Measurements from ENCODE around the gene SPR.

Gene SPR

GRCh38 chr2:72933207-72933606 is 46.0 kb downstream of the SPR start:
- DNase-seq = no peak

- DNase-seq = no peak
Measured at GRCh38 chr2:72933646-72934151, 46.5 kb downstream of the SPR start.

DNA sequence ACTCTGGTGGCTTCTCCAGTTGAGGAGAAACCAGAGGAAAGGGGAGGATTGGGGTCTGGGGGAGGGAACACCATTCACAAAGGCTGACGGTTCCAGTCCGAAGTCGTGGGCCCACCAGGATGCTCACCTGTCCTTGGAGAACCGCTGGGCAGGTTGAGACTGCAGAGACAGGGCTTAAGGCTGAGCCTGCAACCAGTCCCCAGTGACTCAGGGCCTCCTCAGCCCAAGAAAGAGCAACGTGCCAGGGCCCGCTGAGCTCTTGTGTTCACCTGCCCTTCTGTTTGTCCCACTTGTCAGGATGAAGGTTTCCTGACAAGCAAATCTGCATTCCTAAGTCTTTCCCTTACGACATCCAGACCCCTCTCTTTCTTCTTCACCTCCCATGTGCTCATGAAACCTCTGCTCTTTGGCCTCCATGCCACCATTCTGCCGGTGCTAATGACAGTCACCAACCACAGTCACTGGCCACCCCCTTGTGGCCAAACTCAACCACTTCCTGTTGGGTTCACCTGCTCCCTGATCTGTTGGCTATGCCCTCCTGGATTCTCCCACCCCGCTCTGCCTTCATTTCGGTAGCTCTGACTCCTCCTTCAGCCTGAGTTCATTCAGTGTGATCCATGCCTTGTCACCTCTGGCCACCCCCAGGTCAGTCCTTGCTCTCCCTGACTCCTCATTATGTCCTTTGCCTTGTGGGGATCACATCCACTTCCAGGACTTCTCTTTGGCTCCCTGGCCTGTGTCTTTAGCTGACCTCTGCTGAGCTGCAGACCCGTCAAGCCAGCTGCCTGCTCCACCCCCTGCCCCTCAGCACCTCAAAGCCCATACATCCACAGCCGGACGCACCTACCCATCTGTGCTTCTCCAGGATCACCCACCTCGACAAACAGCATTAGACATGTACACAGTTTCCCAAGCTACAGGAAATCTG is 47.7 kb downstream of the SPR start:
- no peak for DNase-seq

DNA sequence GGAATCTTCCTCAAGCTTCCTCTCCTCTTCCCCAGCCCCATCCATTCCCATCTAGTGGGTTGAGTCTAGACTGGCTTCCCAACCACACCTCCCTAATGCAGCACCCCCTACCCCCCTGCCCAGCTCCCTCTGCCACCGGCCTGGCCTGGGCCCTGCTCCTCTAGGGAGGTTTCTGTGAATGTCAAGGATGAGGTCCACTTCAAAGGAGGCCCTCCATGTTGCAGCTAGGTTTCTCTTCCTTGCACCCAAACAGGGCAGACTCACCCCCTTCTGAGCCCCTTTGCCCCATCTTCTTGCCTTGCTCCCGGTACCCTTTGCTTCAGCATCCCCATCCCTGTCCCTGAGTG is 48.4 kb downstream of the SPR start:
- no peak for DNase-seq

DNA sequence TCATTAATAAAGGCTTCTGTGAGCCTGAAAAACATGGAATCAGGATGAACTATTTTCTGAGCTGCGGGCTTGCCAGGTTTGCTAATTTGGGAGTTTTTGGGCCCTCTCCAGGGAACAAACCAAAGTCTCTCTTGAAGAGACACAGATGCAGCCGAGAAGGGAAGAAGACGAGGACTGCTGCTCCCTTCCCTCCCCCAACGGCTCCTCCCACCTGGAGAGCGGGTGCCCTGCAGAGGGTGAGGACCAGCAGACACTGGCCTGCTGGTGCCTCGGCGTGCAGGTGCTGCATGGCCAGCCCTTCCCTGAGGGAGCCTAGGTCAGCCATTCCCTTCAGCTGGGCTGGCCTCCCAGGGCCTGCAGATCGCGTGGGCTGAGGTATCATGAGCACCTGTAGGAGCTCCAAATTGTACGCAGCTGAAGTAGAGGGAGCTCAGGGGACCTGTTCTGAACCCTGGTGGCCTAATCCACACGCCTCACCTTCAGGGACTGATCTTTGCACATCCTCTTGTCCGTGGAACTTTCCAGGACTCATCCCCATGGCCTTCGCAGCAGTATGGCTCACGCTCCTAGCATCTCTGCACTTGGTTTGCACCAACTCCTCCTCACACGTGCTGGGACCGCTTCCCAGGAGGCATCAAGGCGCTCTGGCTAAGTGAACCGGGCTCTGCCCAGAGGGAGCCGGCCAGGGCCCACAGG is 49.6 kb downstream of the SPR start:
- DNase-seq = no peak

- no peak for DNase-seq
Measured at GRCh38 chr2:72937356-72937669, 50.1 kb downstream of the SPR start.

DNA sequence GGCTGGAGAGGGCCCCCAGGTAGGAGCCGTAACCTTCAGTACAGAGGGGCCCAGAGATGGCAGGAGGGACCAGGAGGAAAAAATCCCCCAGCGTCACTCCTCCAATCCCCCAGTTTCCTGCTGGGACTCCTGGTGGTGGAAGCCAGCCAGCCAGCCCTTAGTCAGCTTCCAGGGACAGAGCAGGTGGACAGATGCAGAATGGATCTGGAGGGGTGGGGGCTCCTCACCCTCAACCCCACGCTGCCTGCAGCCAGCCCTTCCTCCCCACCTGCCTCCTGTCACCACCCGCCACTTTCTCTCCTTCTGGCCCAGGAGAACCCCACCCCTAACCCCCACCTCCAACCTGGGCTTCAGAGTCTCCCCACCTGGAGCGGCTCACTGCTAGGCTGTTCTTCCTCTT is 51.2 kb downstream of the SPR start:
- DNase-seq = no peak

GRCh38 chr2:72940361-72940760 is 53.2 kb downstream of the SPR start:
- no peak for DNase-seq

DNA sequence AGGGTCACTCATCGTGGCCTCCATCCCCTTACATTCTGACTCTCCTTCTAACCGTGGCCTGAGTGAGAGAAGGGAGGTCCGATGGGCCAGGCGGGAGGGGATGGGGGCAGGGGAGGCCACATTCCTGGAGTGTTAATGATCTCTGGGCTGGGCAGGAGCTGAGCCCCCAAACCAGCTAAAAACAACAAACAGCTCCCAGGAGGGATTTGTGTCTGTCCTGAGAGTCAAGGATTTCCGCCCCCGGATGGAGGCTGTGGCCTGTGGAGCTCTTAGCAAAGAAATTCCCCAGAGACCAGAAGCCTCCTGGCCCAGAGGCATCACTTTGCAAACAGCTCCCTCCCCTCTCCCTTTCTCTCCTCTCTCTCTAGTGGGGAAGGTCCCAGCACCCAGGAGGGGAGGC is 53.6 kb downstream of the SPR start:
- DNase-seq = no peak

Data from activated T-cell treated with anti-CD3 and anti-CD28 coated beads, Interleukin-2, amount 50 U/mL, for 48 hours (primary cell).